Measurements from ENCODE around the gene NNAT.

GRCh38 chr20:37501940-37502339, 19.1 kb upstream of the NNAT start:
- TF ChIP-seq, protein P1, sequence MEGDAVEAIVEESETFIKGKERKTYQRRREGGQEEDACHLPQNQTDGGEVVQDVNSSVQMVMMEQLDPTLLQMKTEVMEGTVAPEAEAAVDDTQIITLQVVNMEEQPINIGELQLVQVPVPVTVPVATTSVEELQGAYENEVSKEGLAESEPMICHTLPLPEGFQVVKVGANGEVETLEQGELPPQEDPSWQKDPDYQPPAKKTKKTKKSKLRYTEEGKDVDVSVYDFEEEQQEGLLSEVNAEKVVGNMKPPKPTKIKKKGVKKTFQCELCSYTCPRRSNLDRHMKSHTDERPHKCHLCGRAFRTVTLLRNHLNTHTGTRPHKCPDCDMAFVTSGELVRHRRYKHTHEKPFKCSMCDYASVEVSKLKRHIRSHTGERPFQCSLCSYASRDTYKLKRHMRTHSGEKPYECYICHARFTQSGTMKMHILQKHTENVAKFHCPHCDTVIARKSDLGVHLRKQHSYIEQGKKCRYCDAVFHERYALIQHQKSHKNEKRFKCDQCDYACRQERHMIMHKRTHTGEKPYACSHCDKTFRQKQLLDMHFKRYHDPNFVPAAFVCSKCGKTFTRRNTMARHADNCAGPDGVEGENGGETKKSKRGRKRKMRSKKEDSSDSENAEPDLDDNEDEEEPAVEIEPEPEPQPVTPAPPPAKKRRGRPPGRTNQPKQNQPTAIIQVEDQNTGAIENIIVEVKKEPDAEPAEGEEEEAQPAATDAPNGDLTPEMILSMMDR (IDR thresholded peaks at IDR 0.05), result no peak
- TF ChIP-seq POLR2A (IDR thresholded peaks at IDR 0.05), result no peak

Data from body of pancreas (tissue), 4 donors.